ENCODE results near the gene DOCK2. TPM values are rescaled to one million over a fixed set of nuclear protein-coding genes. Genes with fewer than 3 reads are reported as not detected.
"Not testable (repeated sequence)": the region's sequence is repeated elsewhere in the genome, so short reads cannot be mapped to it uniquely, and the experiment has no call there.

DOCK2 gene
- total RNA-seq, 1 experiment from 2014 or later = 2.2 TPM

- TF ChIP-seq EZH2 (IDR thresholded peaks at IDR 0.05; ENCODE audit: borderline replicate concordance, low read depth, low read length, poor library complexity, severe bottlenecking) (no peak), CTCF (conservative IDR thresholded peaks at IDR 0.05; ENCODE audit: low read depth, low read length) (no peak)
- H3K36me3 ChIP-seq (ENCODE audit: insufficient read depth, low read length, poor library complexity, severe bottlenecking) = no peaks in the 10 kb centered on the region
- H3K27me3 ChIP-seq (replicated peaks; ENCODE audit: insufficient read depth, low read depth, low read length, poor library complexity) = no peaks in the 10 kb centered on the region
- no peak for DNase-seq (ENCODE audit: low spot score)
- H3K9me3 ChIP-seq (ENCODE audit: low read depth, low read length, poor library complexity, severe bottlenecking) = no peaks in the 10 kb centered on the region
- CTCF ChIA-PET = no interaction called here
- no peak overlapping the region for H3K4me3 ChIP-seq (ENCODE audit: low read depth, low read length, poor library complexity, severe bottlenecking)
- no TSS peak for BruUV-seq (replicated peaks)
- no peaks in the 10 kb centered on the region for H3K4me1 ChIP-seq (ENCODE audit: insufficient read depth, low read length, poor library complexity, severe bottlenecking)
- intact Hi-C loops (cut with micrococcal nuclease; ENCODE audit: unreplicated experiment) = no loop called here
- H3K27ac ChIP-seq (ENCODE audit: low read depth, low read length, poor library complexity, severe bottlenecking) = no peak overlapping the region
- POLR2A ChIA-PET (ENCODE audit: low non-redundant PET) = no interaction called here
Observed at GRCh38 chr5:169831331-169831730, 194.3 kb downstream of the DOCK2 start.

- TF ChIP-seq EZH2 (IDR thresholded peaks at IDR 0.05; ENCODE audit: borderline replicate concordance, low read depth, low read length, poor library complexity, severe bottlenecking) = no peak
- no peak for TF ChIP-seq CTCF (conservative IDR thresholded peaks at IDR 0.05; ENCODE audit: low read depth, low read length)
- ChIA-PET CTCF (no interaction called here), POLR2A (ENCODE audit: low non-redundant PET) (no interaction called here)
- H3K27ac ChIP-seq (ENCODE audit: low read depth, low read length, poor library complexity, severe bottlenecking) = no peak overlapping the region
- H3K9me3 ChIP-seq (ENCODE audit: low read depth, low read length, poor library complexity, severe bottlenecking) = no peaks in the 10 kb centered on the region
- no peaks in the 10 kb centered on the region for H3K4me1 ChIP-seq (ENCODE audit: insufficient read depth, low read length, poor library complexity, severe bottlenecking)
- H3K27me3 ChIP-seq (replicated peaks; ENCODE audit: insufficient read depth, low read depth, low read length, poor library complexity) = no peaks in the 10 kb centered on the region
- no peaks in the 10 kb centered on the region for H3K36me3 ChIP-seq (ENCODE audit: insufficient read depth, low read length, poor library complexity, severe bottlenecking)
- intact Hi-C loops (cut with micrococcal nuclease; ENCODE audit: unreplicated experiment) = no loop called here
- no peak overlapping the region for H3K4me3 ChIP-seq (ENCODE audit: low read depth, low read length, poor library complexity, severe bottlenecking)
- no peak for DNase-seq (ENCODE audit: low spot score)
- BruUV-seq (replicated peaks) = no TSS peak
Observed at GRCh38 chr5:169832304-169832703, 195.2 kb downstream of the DOCK2 start.

- BruUV-seq (replicated peaks) = no TSS peak
- Histone ChIP-seq H3K36me3 (ENCODE audit: insufficient read depth, low read length, poor library complexity, severe bottlenecking) (no peaks in the 10 kb centered on the region), H3K27me3 (replicated peaks; ENCODE audit: insufficient read depth, low read depth, low read length, poor library complexity) (no peaks in the 10 kb centered on the region), H3K27ac (ENCODE audit: low read depth, low read length, poor library complexity, severe bottlenecking) (no peak overlapping the region), H3K4me3 (ENCODE audit: low read depth, low read length, poor library complexity, severe bottlenecking) (no peak overlapping the region), H3K4me1 (ENCODE audit: insufficient read depth, low read length, poor library complexity, severe bottlenecking) (no peaks in the 10 kb centered on the region), H3K9me3 (ENCODE audit: low read depth, low read length, poor library complexity, severe bottlenecking) (no peaks in the 10 kb centered on the region)
- intact Hi-C loops (cut with micrococcal nuclease; ENCODE audit: unreplicated experiment) = no loop called here
- TF ChIP-seq EZH2 (IDR thresholded peaks at IDR 0.05; ENCODE audit: borderline replicate concordance, low read depth, low read length, poor library complexity, severe bottlenecking) = no peak
- no peak for TF ChIP-seq CTCF (conservative IDR thresholded peaks at IDR 0.05; ENCODE audit: low read depth, low read length)
- POLR2A ChIA-PET (ENCODE audit: low non-redundant PET) = no interaction called here
- CTCF ChIA-PET = no interaction called here
- DNase-seq (ENCODE audit: low spot score) = no peak
Observed at GRCh38 chr5:169832845-169833244, 195.8 kb downstream of the DOCK2 start.

- H3K27ac ChIP-seq (ENCODE audit: low read depth, low read length, poor library complexity, severe bottlenecking); intact Hi-C loops (cut with micrococcal nuclease; ENCODE audit: unreplicated experiment); CTCF ChIA-PET; H3K4me3 ChIP-seq (ENCODE audit: low read depth, low read length, poor library complexity, severe bottlenecking); BruUV-seq (replicated peaks); H3K9me3 ChIP-seq (ENCODE audit: low read depth, low read length, poor library complexity, severe bottlenecking); H3K36me3 ChIP-seq (ENCODE audit: insufficient read depth, low read length, poor library complexity, severe bottlenecking); H3K4me1 ChIP-seq (ENCODE audit: insufficient read depth, low read length, poor library complexity, severe bottlenecking); DNase-seq (ENCODE audit: low spot score); POLR2A ChIA-PET (ENCODE audit: low non-redundant PET); H3K27me3 ChIP-seq (replicated peaks; ENCODE audit: insufficient read depth, low read depth, low read length, poor library complexity): not testable (repeated sequence)
Observed at GRCh38 chr5:169833681-169834292, 196.7 kb downstream of the DOCK2 start.

GRCh38 chr5:169834540-169834939, 197.5 kb downstream of the DOCK2 start:
- H3K9me3 ChIP-seq (ENCODE audit: low read depth, low read length, poor library complexity, severe bottlenecking); H3K4me3 ChIP-seq (ENCODE audit: low read depth, low read length, poor library complexity, severe bottlenecking); H3K27ac ChIP-seq (ENCODE audit: low read depth, low read length, poor library complexity, severe bottlenecking); BruUV-seq (replicated peaks); DNase-seq (ENCODE audit: low spot score); H3K27me3 ChIP-seq (replicated peaks; ENCODE audit: insufficient read depth, low read depth, low read length, poor library complexity); intact Hi-C loops (cut with micrococcal nuclease; ENCODE audit: unreplicated experiment); POLR2A ChIA-PET (ENCODE audit: low non-redundant PET); H3K36me3 ChIP-seq (ENCODE audit: insufficient read depth, low read length, poor library complexity, severe bottlenecking); H3K4me1 ChIP-seq (ENCODE audit: insufficient read depth, low read length, poor library complexity, severe bottlenecking); CTCF ChIA-PET: not testable (repeated sequence)

Data from A673 (cell line).